ENCODE results near the gene XPO4.

The XPO4 gene

DNA sequence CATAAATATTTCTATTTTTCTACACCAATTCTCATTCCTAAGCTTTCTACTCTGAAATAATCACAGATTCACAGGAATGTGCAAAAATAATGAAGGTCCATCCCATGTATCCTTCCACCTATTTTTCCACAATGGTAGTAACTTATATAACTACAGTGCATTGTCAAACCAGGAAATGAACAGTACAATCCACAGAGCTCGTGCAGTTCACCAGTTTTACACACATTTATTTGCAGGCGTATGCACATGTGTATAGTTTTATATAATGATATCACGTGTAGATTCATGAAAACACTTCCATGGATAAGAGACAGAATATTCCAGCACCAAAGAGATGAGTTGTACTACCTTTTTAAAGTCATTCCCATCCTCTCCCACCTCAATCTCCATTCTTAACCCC is 141.7 kb downstream of the XPO4 start:
- TF ChIP-seq, protein P1, sequence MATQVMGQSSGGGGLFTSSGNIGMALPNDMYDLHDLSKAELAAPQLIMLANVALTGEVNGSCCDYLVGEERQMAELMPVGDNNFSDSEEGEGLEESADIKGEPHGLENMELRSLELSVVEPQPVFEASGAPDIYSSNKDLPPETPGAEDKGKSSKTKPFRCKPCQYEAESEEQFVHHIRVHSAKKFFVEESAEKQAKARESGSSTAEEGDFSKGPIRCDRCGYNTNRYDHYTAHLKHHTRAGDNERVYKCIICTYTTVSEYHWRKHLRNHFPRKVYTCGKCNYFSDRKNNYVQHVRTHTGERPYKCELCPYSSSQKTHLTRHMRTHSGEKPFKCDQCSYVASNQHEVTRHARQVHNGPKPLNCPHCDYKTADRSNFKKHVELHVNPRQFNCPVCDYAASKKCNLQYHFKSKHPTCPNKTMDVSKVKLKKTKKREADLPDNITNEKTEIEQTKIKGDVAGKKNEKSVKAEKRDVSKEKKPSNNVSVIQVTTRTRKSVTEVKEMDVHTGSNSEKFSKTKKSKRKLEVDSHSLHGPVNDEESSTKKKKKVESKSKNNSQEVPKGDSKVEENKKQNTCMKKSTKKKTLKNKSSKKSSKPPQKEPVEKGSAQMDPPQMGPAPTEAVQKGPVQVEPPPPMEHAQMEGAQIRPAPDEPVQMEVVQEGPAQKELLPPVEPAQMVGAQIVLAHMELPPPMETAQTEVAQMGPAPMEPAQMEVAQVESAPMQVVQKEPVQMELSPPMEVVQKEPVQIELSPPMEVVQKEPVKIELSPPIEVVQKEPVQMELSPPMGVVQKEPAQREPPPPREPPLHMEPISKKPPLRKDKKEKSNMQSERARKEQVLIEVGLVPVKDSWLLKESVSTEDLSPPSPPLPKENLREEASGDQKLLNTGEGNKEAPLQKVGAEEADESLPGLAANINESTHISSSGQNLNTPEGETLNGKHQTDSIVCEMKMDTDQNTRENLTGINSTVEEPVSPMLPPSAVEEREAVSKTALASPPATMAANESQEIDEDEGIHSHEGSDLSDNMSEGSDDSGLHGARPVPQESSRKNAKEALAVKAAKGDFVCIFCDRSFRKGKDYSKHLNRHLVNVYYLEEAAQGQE (IDR thresholded peaks at IDR 0.05; ENCODE audit: low read depth) = no peak
- TF ChIP-seq ZBTB7A (IDR thresholded peaks at IDR 0.05; ENCODE audit: low read depth) (no peak), CEBPB (IDR thresholded peaks at IDR 0.05) (no peak), EGR1 (IDR thresholded peaks at IDR 0.05) (no peak), TEAD4 (IDR thresholded peaks at IDR 0.05) (no peak), TCF12 (IDR thresholded peaks at IDR 0.05; ENCODE audit: low read depth) (no peak), YY1 (IDR thresholded peaks at IDR 0.05; ENCODE audit: low read depth) (no peak), EP300 (IDR thresholded peaks at IDR 0.05; ENCODE audit: borderline replicate concordance) (no peak)

DNA sequence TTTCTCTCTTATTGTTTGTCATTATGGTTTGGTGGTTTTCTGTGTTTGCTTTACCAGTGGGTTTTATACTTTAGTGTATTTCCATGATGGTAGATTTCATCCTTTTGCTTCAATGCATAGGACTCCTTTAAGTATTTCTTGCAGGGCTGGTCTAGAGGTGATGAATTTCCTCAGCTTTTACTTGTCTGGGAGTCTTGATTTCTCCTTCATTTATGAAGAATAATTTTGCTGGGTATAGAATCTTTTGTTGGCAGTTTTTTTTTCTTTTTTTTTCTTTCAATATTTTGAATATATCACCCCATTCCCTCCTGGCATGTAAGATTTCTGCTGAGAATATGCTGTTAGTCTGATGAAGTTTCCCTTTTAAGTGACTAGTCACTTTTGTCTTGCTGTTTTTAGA is 148.5 kb downstream of the XPO4 start:
- TF ChIP-seq ZBTB7A (IDR thresholded peaks at IDR 0.05; ENCODE audit: low read depth) (no peak), TEAD4 (IDR thresholded peaks at IDR 0.05) (no peak), CEBPB (IDR thresholded peaks at IDR 0.05) (no peak), YY1 (IDR thresholded peaks at IDR 0.05; ENCODE audit: low read depth) (no peak), NFIC (IDR thresholded peaks at IDR 0.05) (no peak), TCF12 (IDR thresholded peaks at IDR 0.05; ENCODE audit: low read depth) (no peak), EGR1 (IDR thresholded peaks at IDR 0.05) (no peak), FOXM1 (IDR thresholded peaks at IDR 0.05; ENCODE audit: borderline replicate concordance, low read depth) (no peak), TAF1 (IDR thresholded peaks at IDR 0.05; ENCODE audit: low read depth) (no peak), RAD21 (IDR thresholded peaks at IDR 0.05; ENCODE audit: low read depth) (no peak), EP300 (IDR thresholded peaks at IDR 0.05; ENCODE audit: borderline replicate concordance) (no peak), CREB1 (IDR thresholded peaks at IDR 0.05; ENCODE audit: low read depth) (no peak)
- TF ChIP-seq, protein P1 (IDR thresholded peaks at IDR 0.05; ENCODE audit: low read depth) = no peak
- TF ChIP-seq, protein P2, sequence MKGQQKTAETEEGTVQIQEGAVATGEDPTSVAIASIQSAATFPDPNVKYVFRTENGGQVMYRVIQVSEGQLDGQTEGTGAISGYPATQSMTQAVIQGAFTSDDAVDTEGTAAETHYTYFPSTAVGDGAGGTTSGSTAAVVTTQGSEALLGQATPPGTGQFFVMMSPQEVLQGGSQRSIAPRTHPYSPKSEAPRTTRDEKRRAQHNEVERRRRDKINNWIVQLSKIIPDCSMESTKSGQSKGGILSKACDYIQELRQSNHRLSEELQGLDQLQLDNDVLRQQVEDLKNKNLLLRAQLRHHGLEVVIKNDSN (IDR thresholded peaks at IDR 0.05) = no peak
- TF ChIP-seq, protein P3, sequence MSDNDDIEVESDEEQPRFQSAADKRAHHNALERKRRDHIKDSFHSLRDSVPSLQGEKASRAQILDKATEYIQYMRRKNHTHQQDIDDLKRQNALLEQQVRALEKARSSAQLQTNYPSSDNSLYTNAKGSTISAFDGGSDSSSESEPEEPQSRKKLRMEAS (IDR thresholded peaks at IDR 0.05) = no peak

DNA sequence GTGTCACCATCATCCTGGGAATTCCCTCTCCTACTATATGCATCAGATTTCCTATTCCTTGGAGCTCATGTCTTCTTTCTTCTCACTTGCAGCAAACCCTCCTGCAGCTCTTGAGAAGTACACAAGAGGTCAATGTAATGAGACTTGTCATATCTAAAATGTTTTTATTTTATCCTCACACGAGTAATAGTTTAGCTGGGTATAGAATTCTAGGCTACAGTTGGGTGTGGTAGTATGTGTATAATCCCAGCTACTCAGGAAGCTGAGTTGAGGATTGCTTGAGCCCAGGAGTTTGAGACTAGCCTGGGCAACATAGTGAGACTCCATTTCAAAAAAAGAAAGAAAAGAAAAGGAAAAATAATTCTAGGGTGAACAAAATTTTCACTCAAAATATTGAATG is 153.2 kb downstream of the XPO4 start:
- TF ChIP-seq TEAD4 (IDR thresholded peaks at IDR 0.05) (no peak), TCF12 (IDR thresholded peaks at IDR 0.05; ENCODE audit: low read depth) (no peak), RAD21 (IDR thresholded peaks at IDR 0.05; ENCODE audit: low read depth) (no peak), EP300 (IDR thresholded peaks at IDR 0.05; ENCODE audit: borderline replicate concordance) (no peak), ZBTB7A (IDR thresholded peaks at IDR 0.05; ENCODE audit: low read depth) (no peak), YY1 (IDR thresholded peaks at IDR 0.05; ENCODE audit: low read depth) (no peak), NFIC (IDR thresholded peaks at IDR 0.05) (no peak), CEBPB (IDR thresholded peaks at IDR 0.05) (no peak), CREB1 (IDR thresholded peaks at IDR 0.05; ENCODE audit: low read depth) (no peak), TAF1 (IDR thresholded peaks at IDR 0.05; ENCODE audit: low read depth) (no peak), EGR1 (IDR thresholded peaks at IDR 0.05) (no peak), FOXM1 (IDR thresholded peaks at IDR 0.05; ENCODE audit: borderline replicate concordance, low read depth) (no peak)
- TF ChIP-seq, protein P3 (IDR thresholded peaks at IDR 0.05) = no peak
- TF ChIP-seq, protein P1 (IDR thresholded peaks at IDR 0.05; ENCODE audit: low read depth) = no peak
- TF ChIP-seq, protein P2 (IDR thresholded peaks at IDR 0.05) = no peak

DNA sequence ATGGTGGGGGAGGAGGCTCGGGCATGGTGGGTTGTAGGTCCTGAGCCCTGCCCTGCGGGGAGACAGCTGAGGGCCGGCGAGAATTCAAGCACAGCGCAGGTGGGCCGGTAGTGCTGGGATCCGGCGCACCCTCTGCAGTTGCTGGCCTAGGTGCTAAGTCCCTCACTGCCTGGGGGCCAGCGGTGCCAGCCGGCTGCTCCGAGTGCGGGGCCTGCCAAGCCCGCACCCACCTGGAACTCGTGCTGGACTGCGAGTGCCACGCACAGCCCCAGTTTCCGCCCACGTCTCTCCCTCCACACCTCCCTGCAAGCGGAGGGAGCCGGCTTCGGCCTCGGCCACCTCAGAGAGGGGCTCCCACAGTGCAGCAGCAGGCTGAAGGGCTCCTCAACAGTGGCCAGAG is 162.5 kb downstream of the XPO4 start:
- TF ChIP-seq TEAD4 (IDR thresholded peaks at IDR 0.05) (no peak), TCF12 (IDR thresholded peaks at IDR 0.05; ENCODE audit: low read depth) (no peak), ZBTB7A (IDR thresholded peaks at IDR 0.05; ENCODE audit: low read depth) (no peak), EGR1 (IDR thresholded peaks at IDR 0.05) (no peak), RAD21 (IDR thresholded peaks at IDR 0.05; ENCODE audit: low read depth) (no peak), FOXM1 (IDR thresholded peaks at IDR 0.05; ENCODE audit: borderline replicate concordance, low read depth) (no peak), YY1 (IDR thresholded peaks at IDR 0.05; ENCODE audit: low read depth) (no peak), NFIC (IDR thresholded peaks at IDR 0.05) (no peak), CEBPB (IDR thresholded peaks at IDR 0.05) (no peak), CREB1 (IDR thresholded peaks at IDR 0.05; ENCODE audit: low read depth) (no peak), EP300 (IDR thresholded peaks at IDR 0.05; ENCODE audit: borderline replicate concordance) (no peak), TAF1 (IDR thresholded peaks at IDR 0.05; ENCODE audit: low read depth) (no peak)
- TF ChIP-seq, protein P2 (IDR thresholded peaks at IDR 0.05) = no peak
- TF ChIP-seq, protein P3 (IDR thresholded peaks at IDR 0.05) = no peak
- TF ChIP-seq, protein P1 (IDR thresholded peaks at IDR 0.05; ENCODE audit: low read depth) = no peak

Data from Ishikawa (cell line).